RPMI7951 (cell line): ENCODE measurements around the gene UTF1. TPM values are rescaled to one million over a fixed set of nuclear protein-coding genes. Genes with fewer than 3 reads are reported as not detected.

Experiments used
- DNase-seq: peaks from one replicate; pipeline ENCODE4 v3.0.0-alpha.2; 2012; ENCODE audit warnings: low read depth
- total RNA-seq: library from RNA; depleted of rRNA; stranded (reverse); fragments of >200 nt; shearing (Covaris generic); gene quantifications from 2 replicates; pipeline ENCODE4 v1.2.3, GENCODE V29; 2014; rRNA removed

UTF1 gene, protein sequence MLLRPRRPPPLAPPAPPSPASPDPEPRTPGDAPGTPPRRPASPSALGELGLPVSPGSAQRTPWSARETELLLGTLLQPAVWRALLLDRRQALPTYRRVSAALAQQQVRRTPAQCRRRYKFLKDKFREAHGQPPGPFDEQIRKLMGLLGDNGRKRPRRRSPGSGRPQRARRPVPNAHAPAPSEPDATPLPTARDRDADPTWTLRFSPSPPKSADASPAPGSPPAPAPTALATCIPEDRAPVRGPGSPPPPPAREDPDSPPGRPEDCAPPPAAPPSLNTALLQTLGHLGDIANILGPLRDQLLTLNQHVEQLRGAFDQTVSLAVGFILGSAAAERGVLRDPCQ
- total RNA-seq: not detected in 2 replicates

DNA sequence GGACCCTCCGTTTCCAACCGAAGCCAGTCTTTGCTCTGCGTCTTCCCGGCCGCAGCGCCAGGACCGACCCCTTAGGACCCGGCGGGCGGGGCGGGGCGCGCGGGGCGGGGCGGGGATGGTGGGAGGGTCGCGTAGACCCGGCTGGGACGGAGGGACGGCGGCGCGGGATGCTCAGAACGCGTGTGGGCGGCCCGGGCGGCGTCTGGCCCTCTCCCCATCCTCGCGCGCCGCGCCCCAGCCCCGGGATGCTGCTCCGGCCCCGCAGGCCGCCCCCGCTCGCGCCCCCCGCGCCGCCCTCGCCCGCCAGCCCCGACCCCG lies at the start of gene UTF1:
UTF1 (plus strand) TSS at position 174 of the 318 bp plus-strand sequence; CDS start at position 246, 72 bp downstream.
- DNase-seq: no peak

DNA sequence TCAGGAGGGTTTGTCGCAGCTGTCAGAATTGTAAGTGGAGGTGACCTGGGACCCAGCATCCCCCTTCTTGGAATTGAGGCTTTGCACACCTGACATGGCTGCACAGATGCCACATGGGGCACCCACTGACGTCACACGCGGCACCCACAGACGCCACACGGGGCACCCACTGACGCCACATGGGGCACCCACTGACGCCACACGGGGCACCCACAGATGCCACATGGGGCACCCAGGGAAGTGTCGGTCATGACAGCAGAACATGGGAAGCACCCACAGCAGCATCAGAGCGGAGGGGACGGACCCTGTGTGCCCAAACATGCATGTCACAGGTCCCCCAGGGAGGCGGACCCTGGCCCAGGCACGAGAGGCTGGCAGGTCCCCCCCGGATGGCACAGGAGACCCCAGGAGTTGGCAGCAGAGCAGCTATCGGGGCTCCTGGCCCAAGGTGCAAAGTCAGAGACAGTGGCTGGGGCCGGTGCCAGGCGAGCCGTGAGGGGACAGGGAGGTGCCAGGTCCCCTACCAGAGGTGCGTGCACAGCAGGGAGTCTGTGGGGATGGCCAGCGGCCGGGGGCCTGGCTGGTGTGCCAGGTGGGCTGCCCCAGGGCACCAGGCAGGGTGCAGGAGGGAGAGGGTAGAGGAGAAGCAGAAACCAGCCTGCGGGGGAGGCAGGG lies 48.9 kb upstream of the UTF1 start:
- no peak for DNase-seq

DNA sequence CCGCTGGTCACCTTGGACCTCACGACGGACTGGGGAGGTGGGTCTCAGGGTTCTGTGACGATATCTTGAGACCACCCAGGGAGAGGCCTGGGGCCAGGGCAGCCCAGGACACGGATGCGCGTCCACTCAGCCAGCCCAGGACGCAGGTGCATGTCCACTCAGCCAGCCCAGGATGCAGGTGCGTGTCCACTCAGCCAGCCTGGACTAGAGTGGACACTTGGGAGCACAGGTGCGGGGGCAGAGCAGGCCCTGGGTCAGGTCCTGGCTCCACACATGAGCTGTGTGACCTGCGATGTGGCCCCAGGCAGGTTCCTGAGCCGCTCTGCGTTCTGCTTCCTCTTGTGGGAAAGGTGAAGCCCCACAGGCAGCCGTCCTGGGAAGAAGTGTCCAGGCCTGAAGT lies 47.8 kb upstream of the UTF1 start:
- DNase-seq: no peak

DNA sequence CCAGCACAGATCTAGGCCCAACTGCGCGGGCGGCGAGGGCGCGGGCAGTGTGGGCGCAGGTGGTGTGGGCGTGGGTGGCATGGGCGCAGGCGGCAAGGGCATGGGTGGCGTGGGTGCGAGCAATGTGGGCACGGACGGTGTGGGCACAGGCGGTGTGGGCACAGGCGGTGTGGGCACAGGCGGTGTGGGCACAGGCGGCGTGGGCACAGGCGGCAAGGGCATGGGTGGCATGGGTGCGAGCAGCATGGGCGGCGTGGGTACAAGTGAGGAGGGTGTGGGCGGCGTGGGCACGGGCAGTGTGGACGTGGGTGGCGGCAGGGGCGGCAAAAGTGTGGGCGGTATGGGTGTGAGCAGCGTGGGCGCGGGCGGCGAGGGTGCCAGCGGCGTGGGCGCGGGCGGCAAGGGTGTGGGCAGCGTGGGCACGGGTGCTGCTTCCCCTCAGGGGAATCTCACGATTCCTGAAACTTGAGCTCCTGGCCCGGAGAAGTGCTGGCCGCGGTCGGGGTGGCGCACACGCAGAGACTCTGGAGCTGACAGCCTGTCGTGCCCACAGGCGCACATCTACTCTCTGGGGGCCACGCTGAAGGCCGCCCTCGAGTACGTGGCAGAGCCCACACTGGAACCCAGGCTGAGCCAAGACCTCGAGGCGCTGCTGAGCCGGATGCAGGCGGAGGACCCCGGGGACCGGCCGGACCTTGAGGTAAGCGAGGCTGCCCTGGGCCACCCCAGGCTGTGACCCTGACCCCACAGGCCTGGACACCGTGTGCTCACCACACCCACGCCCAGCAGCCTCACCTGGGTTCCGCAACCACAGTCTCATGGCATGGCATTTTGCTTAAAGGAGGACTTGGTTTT lies 47.0 kb upstream of the UTF1 start:
- no peak for DNase-seq

DNA sequence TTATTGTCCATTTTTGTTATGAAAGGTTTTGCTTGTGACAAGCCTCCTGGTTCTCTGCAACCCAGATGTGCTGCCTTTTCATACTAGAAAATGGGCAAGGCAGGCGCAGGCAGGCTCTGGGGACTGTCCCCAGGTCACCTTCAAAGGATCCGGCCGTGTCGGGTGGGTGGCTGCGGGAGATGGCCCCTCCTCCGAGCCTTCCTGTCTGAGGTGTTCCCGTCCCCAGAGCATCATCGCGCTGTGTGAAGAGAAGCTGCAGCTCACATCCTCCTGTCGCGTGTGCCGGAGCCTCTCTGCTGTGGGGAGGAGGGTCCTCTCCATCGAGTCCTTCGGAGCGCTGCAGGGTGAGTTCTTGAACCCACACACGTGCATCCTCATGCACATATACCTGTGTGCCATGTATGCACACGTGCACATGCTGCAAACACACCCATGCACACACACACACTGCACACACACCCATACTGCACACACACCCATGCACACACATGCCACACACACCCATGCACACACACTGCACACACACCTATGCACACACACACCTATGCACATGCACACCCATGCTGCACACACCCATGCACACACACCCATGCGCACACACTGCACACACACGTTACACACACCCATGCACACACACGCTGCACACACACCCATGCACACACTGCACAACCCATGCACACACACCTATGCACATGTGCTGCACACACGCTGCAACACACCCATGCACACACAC lies 46.2 kb upstream of the UTF1 start:
- DNase-seq: no peak

DNA sequence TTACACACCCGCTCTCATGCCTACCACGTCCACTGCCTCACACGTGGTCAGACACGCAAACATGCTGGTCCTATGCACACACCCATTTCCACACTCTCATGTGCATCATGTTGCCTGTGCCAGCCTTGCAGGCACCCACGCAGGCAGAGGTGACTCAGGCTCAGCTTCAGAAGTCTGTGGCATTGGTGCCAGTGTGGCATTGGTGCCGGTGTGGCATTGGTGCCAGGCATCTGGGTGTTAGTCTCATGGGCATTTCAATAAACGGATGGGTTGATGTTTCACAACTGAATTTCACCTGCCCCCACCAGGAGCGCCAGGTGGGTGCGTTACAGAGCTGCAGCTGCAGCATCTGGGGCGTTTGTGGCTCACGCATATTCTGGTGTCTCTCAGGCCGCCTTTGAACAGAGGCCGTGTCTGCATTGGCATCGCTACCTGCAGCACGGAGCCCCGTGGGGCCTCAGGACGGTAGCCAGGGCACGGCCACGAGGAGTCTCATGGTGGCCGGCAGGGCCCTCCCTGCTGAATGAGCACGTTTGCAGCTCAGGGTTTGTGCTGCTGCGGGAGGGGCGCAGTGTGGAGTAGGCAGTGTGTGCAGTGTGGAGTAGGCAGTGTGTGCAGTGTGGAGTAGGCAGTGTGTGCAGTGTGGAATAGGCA lies 45.3 kb upstream of the UTF1 start:
- no peak for DNase-seq

DNA sequence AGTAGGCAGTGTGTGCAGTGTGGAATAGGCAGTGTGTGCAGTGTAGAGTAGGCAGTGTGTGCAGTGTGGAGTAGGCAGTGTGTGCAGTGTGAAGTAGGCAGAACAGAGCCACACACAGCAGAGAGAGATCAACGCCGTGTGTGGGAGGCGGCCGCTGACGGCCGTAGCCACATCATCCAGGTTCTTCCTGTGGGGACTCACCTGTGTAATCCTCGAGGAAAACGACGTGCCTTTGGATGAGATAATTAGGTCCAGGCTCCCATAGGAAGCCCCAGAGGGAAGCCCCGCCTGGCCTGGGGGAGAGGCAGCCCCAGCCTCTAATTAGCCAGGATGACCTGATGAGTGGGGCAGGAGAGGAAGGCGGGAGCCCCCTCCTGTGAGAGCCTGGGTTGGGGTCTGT lies 44.6 kb upstream of the UTF1 start:
- DNase-seq: no peak

DNA sequence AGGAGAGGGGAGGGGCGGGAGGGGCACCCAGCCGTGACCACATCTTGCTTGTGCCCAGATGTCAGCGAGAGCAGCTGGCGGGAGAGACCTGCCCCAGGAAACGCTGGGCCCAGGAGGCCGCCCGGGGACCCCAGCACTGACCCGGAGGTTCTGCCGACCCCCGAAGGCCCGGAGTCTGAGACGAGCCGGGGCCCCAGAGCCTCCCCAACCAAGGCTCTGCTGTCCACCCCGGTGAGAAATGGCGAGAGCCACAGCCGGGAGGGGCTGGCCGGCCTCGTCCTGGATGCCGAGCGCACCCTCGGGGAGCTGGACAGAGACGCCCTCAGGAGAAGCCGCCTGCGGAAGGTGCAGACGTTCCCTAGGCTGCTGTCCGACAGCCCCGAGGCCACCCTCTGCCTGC lies 44.1 kb upstream of the UTF1 start:
- no peak for DNase-seq

DNA sequence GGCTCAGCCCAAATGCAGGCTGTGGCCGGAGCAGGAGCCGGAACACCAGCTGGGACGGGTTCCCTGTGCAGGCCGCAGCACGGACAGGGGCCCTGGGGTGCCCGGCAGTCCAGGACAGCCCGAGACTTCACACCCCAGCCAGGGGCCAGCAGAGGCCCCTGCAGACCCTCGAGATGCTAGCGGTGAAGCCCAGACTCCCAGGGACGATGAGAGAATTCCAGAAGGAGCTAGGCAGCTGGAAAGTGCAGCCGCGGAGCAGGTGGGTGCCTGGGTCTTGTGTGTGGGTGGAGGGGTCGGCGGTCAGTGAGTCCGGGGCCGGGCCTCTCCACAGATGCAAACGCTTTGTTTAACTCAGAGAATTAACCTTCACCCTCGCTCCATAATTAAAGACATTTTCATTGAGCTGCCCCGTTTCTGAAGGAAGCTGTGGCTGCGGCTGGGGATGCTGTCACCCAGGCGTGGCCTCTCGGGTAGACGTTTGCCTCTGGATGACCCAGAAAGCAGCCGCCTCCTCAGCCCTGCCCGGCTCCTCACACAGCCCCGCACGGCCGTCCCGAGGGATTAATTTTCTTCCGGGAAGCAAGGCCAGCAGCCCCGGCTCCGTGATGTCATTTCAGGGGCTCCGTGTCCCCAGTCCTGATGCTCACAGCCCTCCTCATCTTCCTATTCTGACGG lies 43.5 kb upstream of the UTF1 start:
- DNase-seq: no peak

DNA sequence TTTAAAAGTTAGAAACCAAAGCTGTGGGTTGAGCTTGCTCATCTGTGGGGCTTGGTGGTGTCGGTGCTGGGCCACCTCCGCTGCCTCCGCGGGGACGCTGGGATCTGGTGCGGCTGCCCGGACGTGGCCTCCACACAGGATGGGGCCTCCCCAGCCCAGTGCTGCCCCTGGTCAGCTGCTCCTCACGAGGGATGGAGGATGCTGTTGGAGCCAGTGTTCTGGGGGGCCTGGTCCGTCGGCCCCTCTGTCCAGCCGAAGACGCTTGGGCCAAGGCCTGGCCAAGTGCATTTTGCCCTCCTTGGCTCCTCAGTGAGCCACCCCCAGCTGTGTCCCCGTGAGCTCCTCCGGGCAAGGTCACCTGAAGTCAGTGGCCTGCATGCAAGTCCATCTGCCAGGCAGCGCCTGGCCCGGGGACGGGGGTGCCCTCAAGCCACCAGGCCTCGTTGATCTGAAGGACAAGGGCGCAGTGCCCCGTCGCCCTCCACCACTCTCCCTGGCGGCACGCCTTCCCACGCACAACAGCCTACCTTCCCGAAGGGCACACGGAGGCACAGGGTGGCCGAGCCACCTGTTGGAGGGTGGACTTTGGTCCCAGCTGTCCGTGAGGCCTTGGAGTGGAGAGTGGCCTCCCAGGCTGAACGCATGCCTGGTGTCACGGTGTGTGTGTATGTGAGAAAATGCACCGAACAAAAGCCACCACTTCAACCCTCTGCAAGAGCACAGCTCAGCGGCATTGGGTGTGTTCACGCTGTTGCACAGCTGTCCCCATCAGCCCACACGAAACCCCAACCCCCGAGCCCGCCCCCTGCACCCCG lies 42.7 kb upstream of the UTF1 start:
- no peak for DNase-seq

DNA sequence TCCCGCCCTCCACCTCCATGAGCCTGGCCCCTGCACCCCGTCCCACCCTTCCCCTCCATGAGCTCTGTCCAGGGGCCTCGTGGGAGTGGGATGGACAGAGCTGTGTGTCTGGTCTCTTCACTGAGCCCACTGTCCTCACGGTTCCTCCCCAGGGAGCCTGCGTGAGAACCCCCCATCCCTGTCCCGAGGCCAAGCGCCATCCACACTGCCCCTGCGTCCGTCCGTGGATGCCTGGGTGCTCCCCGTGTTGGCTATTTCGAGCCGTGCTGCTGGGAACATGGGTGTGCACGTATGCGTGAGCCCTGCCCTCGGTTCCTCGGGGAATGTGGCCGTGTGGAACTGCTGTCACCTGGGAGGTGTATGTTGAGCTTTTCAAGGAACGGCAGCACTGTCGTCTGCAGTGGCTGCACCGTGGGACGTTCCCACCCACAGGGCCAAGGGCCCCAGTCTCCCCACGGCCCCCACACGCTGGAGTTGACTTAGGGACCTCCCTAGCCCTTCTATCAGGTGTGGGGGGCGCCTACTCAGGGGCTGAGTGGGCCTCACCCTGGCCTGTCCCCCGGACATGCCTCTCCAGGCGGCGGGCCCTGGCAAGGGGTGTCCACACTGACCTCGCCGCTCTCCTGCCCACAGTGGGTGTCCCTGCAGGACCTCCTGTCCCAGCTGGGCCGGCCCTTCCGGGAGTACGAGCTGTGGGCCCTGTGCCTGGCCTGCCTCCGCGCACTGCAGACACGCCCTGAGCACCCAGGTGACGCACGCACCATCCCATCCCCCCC lies 41.9 kb upstream of the UTF1 start:
- no peak for DNase-seq

DNA sequence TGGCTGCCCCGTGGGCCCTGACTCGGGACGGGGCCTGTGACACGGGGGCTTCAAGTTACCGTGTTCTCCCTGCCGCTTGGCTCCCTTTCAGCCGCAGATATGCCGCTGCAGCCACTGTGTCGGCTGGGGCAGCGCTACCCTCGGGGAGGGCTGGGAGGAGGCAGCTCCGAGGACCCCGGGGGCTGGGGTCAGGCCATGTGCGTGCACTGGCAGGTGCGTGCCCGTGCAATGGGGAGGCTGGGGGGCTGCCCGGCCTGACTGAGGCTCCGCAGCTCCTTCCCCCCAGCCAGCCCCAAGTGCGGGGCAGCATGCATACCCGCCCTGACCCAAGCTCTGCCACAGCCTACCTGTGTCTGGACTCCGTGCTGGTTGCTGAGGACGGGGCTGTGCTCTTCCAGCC lies 40.8 kb upstream of the UTF1 start:
- no peak for DNase-seq

DNA sequence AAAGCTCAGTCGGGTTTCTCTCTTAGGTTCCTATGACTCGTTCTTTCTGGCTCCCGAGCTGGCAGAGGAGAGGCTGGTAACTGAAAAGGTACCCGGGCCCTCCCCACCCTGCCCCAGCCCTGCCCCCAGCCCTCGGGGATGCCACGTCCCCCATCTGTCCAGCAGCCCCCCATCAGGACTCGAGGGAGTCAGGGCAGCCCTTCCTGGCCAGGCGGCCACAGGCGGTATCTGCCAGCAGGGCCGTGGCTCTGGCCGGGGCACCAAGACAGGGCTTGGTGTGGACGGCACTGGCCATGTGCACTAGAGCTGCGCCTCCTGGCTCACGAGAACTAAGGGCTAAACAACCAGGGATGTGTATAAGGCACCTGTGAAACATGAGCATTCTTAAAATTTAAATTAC lies 40.3 kb upstream of the UTF1 start:
- DNase-seq: no peak

DNA sequence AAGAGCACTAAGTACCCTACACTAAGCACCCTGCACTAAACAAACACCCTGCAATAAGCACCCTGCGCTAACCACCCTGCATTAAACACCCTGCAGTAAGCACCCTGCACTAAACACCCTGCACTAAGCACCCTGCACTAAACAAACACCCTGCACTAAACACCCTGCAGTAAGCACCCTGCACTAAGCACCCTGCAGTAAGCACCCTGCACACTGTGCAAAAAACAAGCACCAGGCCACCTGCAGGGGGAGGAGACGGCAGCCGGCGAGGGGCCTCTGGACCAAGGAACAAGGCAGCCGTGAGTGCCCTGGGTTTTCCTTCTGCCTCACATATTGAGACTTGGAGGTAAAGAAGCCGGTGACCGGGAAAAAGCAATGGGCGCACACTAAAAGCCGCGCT lies 39.8 kb upstream of the UTF1 start:
- no peak for DNase-seq

DNA sequence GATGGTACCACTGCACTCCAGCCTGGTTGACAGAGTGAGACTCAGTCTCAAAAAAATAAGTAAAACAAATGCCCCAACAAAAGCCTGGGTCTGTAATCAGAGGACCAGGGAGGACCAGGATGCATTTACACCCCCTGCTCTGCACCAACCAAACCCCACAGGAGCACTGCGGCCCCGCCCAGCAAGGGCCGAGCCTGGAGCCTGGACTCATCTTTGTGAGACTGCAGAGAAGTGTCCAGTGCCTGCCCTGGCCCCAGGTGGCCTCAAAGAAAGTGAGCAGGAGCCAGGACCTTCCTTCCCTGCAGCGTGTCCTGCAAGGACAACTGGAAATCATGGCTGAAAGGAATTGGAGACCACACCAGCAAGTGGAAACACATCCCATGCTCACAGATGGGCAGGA lies 38.4 kb upstream of the UTF1 start:
- no peak for DNase-seq

DNA sequence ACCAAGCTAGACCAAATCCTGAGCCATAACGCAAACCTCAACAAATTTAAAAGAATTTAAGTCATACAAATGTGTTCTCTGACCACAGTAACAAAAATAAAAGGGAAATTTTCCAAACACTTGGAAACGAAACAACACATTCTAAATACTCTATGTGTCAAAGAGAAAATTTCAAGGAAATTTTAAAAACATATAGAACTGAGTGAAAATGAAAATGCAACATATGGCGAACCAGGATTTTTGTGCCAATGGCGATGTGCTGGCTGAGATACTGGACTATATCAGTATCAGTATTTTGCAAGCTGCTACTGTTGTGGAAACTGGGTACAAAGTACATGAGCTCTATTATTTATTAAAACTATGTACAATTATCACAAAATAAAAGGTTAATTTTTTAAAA lies 35.9 kb upstream of the UTF1 start:
- no peak for DNase-seq

DNA sequence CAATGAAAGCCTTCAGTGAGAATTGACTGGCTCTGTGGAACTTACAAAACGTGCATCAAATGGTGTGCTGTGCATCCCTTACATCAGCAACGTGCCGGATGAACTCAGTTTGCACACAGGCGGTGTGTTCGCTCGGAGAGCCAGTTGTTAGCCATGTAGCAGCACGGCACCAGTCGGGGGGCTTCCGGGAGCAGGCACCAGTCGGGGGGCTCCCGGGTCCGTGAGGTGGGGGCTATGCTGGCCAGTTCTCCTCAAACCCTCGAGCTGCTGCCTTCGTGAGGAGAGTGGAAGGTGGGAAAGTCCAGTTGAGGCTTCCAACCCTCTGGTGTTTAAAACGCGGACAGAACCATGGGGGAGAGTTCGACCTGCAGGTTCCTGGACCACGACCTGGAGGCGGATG lies 34.9 kb upstream of the UTF1 start:
- DNase-seq: no peak

DNA sequence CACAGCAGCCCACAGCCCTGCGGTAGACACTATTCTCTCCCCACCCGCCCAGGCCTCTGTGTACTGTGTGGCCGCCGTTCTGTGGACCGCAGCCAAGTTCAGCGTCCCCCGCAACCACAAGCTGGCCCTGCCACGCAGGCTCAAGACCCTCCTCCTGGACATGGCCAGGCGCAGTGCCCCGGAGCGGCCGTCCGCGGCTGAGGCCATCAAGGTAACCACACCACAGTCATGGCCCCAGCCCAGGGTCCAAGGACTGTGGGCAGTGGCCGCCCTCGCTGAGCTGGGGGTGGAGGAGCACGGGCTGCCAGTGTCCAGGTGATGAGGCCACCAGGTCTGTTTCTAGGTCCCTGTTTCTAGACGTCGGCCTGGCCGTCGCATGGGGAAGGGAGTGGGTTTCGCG lies 34.4 kb upstream of the UTF1 start:
- DNase-seq: no peak

DNA sequence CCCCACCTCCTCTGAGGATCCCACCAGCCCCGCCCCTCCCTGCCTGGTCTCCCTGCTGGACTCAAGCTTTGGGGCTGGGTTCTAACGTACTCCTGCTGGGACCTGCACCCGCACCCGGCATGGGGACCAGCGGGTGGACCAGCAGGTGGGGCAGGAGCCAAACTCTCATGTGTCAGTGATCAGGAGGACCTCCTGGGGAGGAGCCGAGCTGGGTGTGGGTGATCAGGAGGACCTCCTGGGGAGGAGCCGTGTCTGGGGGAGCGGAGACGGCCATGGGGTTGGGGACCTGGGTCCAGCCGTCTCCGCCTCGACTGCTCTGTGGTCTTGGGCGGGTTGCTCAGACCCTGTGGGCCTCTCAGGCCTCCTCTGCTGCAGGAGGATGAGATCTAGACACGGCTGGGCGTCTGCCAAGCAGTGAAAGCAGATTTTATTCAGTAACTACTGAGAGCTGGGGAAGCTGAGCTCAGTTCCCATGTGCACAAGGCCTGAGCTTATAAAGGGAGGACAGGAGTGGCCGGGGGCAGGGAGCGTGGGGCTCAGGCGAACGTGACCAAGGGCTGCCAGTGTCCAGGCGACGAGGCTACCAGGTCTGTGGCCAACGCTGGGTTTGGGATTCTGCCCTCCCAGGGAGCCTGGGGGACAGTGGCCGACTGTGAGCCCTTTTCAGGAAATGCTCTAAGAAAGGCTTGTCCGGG lies 33.6 kb upstream of the UTF1 start:
- DNase-seq: no peak
